Endothelial cell of umbilical vein (primary cell): ENCODE results near the gene MAP3K13. TPM values are rescaled to one million over a fixed set of nuclear protein-coding genes. Genes with fewer than 3 reads are reported as not detected.

Source experiments
- BruUV-seq: library from RNA; stranded (reverse); fragments of 400-500 nt; replicated peaks from 2 replicates; lab custom pipeline; 2021; lab: Mats Ljungman, UMichigan
- CTCF ChIA-PET: fragments of 300-600, 350-600 bp; sonication (Branson Sonifier 250); formaldehyde crosslinking; loops from one replicate; lab custom pipeline; 2021; ENCODE audit warnings: antibody characterized with exemption, inconsistent platforms; lab: Charles Lee
- POLR2A ChIA-PET: fragments of 300-600, 350-600 bp; sonication (Branson Sonifier 250); formaldehyde crosslinking; loops from one replicate; lab custom pipeline; 2021; ENCODE audit warnings: antibody characterized with exemption, inconsistent platforms; lab: Charles Lee
- DNase-seq: peaks from one replicate; pipeline ENCODE4 v3.0.0-alpha.2; 2011; ENCODE audit warnings: low read depth, low spot score
- FAIRE-seq: peaks from 2 replicates; lab custom pipeline; 2011; peaks lifted over from hg19 to GRCh38; lab: Jason Lieb, UNC
- H2AFZ ChIP-seq: 2 replicates; pipeline ENCODE4 v1.6.0; 2012; ENCODE audit warnings: low read depth, low read length, control low read depth, inconsistent platforms
- H3K27ac ChIP-seq: 2 replicates; pipeline ENCODE4 v1.5.1; 2011; ENCODE audit warnings: low read depth, mild to moderate bottlenecking, control low read depth, low read length, moderate library complexity; ENCODE audit not compliant: insufficient read depth
- H3K27me3 ChIP-seq, 2 experiments: 2 replicates each; pipeline versions ENCODE4 v1.6.0 to v1.6.1; 2011; ENCODE audit warnings: low read length in 2 of 2, mixed read lengths in 1 of 2; ENCODE audit not compliant: control insufficient read depth in 2 of 2, insufficient read depth in 2 of 2
- H3K36me3 ChIP-seq, 2 experiments: 2 replicates in 1 of 2; 3 replicates in 1 of 2; pipeline ENCODE4 v1.5.1; 2011; ENCODE audit warnings: low read length in 2 of 2, mild to moderate bottlenecking in 1 of 2, moderate library complexity in 1 of 2; ENCODE audit not compliant: control insufficient read depth in 2 of 2, insufficient read depth in 2 of 2; ENCODE audit errors: extremely low read depth in 1 of 2
- H3K4me1 ChIP-seq: 3 replicates; pipeline ENCODE4 v1.5.1; 2011; ENCODE audit warnings: mild to moderate bottlenecking, low read length; ENCODE audit not compliant: control insufficient read depth, insufficient read depth; ENCODE audit errors: extremely low read depth
- H3K4me2 ChIP-seq: 2 replicates; pipeline ENCODE4 v1.6.1; 2011; ENCODE audit warnings: low read length, control low read depth, mixed read lengths; ENCODE audit not compliant: insufficient read depth
- H3K4me3 ChIP-seq, 3 experiments: fragments of 200-600 bp in 1 of 3; sonication (generic), shearing (Covaris generic) in 1 of 3; replicated peaks in 1 of 3; 2 replicates each; pipeline ENCODE4 v1.5.1; 2011 to 2016; ENCODE audit warnings: control low read depth in 3 of 3, low read length in 3 of 3, mild to moderate bottlenecking in 2 of 3, inconsistent platforms in 1 of 3, low read depth in 1 of 3, moderate library complexity in 1 of 3; ENCODE audit not compliant: insufficient read depth in 1 of 3
- H3K79me2 ChIP-seq: 2 replicates; pipeline ENCODE4 v1.6.0; 2012; ENCODE audit warnings: low read length, inconsistent platforms; ENCODE audit not compliant: control insufficient read depth, insufficient read depth
- H3K9ac ChIP-seq: replicated peaks from 2 replicates; pipeline ENCODE3; 2011; ENCODE audit warnings: low read length, control low read depth; ENCODE audit not compliant: insufficient read depth; ENCODE audit errors: extremely low read depth
- H3K9me1 ChIP-seq: replicated peaks from 3 replicates; pipeline ENCODE4 v1.6.0; 2011; ENCODE audit warnings: mild to moderate bottlenecking, low read length; ENCODE audit not compliant: control insufficient read depth, insufficient read depth; ENCODE audit errors: extremely low read depth
- H3K9me3 ChIP-seq: replicated peaks from 2 replicates; pipeline ENCODE4 v1.5.1; 2012; ENCODE audit warnings: low read length, inconsistent platforms; ENCODE audit not compliant: control insufficient read depth, insufficient read depth
- H4K20me1 ChIP-seq: replicated peaks from 2 replicates; pipeline ENCODE3; 2011; ENCODE audit warnings: mild to moderate bottlenecking, low read length; ENCODE audit not compliant: control insufficient read depth, insufficient read depth; ENCODE audit errors: extremely low read depth
- CTCF ChIP-seq, 2 donors: IDR thresholded peaks; 1 replicate in 1 of 2; 2 replicates in 1 of 2; pipeline ENCODE4 v1.5.1; 2011; ENCODE audit warnings: low read length in 2 of 2, mild to moderate bottlenecking in 2 of 2, moderate library complexity in 2 of 2, control low read depth in 1 of 2, inconsistent platforms in 1 of 2, low read depth in 1 of 2; ENCODE audit not compliant: insufficient read depth in 1 of 2; ENCODE audit errors: extremely low read depth in 1 of 2
- EZH2 ChIP-seq: IDR thresholded peaks from 2 replicates; pipeline ENCODE4 v1.6.1; 2012; ENCODE audit warnings: borderline replicate concordance, low read depth, mild to moderate bottlenecking, moderate library complexity, low read length, inconsistent platforms; ENCODE audit not compliant: severe bottlenecking
- FOS ChIP-seq: IDR thresholded peaks from 2 replicates; pipeline ENCODE4 v1.6.1; 2011; ENCODE audit warnings: mild to moderate bottlenecking, low read length, moderate library complexity, borderline replicate concordance; ENCODE audit not compliant: insufficient read depth
- GATA2 ChIP-seq: IDR thresholded peaks from 2 replicates; pipeline ENCODE4 v1.7.0; 2011; ENCODE audit warnings: low read depth, mild to moderate bottlenecking, moderate library complexity, mixed read lengths, low read length; ENCODE audit not compliant: insufficient read length, insufficient read depth
- JUN ChIP-seq: IDR thresholded peaks from 2 replicates; pipeline ENCODE4 v1.6.1; 2011; ENCODE audit warnings: borderline replicate concordance, low read depth; ENCODE audit not compliant: insufficient read length, insufficient read depth
- MAX ChIP-seq: IDR thresholded peaks from 2 replicates; pipeline ENCODE4 v1.6.1; 2011; ENCODE audit not compliant: insufficient read depth, insufficient read length
- MYC ChIP-seq: IDR thresholded peaks from one replicate; pipeline ENCODE4 v1.6.1; 2011; ENCODE audit warnings: mild to moderate bottlenecking, low read depth, low read length
- POLR2A ChIP-seq: IDR thresholded peaks from 2 replicates; pipeline ENCODE4 v1.6.1; 2012; ENCODE audit warnings: low read depth, mild to moderate bottlenecking, control low read depth, low read length
- POLR2AphosphoS5 ChIP-seq: IDR thresholded peaks from 2 replicates; pipeline ENCODE4 v1.6.1; 2012; ENCODE audit warnings: low read depth, mild to moderate bottlenecking, control low read depth, low read length, moderate library complexity; ENCODE audit not compliant: insufficient read depth
- dilution Hi-C: fragments of 300-500 bp; cut with MboI; formaldehyde crosslinking; loops from one replicate; pipeline ENCODE4 v1.15.0; 2019; ENCODE audit warnings: low sequenced_read_pairs; ENCODE audit not compliant: extremely low pct_ligation_motif_present
- intact Hi-C: fragments of 100-400 bp; cut with micrococcal nuclease; formaldehyde crosslinking; loops from one replicate; pipeline ENCODE4 v1.10.0; 2022
- polyA plus RNA-seq, 4 experiments: library from polyadenylated mRNA; depleted of rRNA in 3 of 4; stranded (reverse) in 3 of 4; unstranded in 1 of 4; fragments of >200 nt; gene quantifications; 2 replicates each; pipeline versions ENCODE4 v1.2.1 to v1.2.3, GENCODE V29; 2011 to 2012; ENCODE audit warnings: missing spikeins in 1 of 4
- total RNA-seq: library from RNA; stranded (reverse); gene quantifications from 2 replicates; pipeline ENCODE4 v1.2.3, GENCODE V29; 2021

Gene MAP3K13
- total and polyA plus RNA-seq, 2 donors (not counting 3 experiments of a cell fraction or from before 2014, with no cell fraction given), result 6.2 to 15.4 TPM

GRCh38 chr3:185442031-185442430 lies 79.1 kb downstream of the MAP3K13 start:
- no peaks in the 10 kb centered on the region for H4K20me1 ChIP-seq
- intact Hi-C loops, result no loop called here
- POLR2A ChIA-PET, result no interaction called here
- H3K36me3 ChIP-seq, result no peaks in the 10 kb centered on the region
- H3K4me2 ChIP-seq, result no peak overlapping the region
- H3K79me2 ChIP-seq, result no peaks in the 10 kb centered on the region
- no peak for DNase-seq
- no peaks in the 10 kb centered on the region for H3K4me1 ChIP-seq
- no peak overlapping the region for H3K9ac ChIP-seq
- no peak overlapping the region for H3K27ac ChIP-seq
- no peak overlapping the region for H3K4me3 ChIP-seq
- no peaks in the 10 kb centered on the region for H3K9me1 ChIP-seq
- H2AFZ ChIP-seq, result no peak overlapping the region
- no peaks in the 10 kb centered on the region for H3K9me3 ChIP-seq
- FAIRE-seq, result no peak
- dilution Hi-C loops, result no loop called here
- TF ChIP-seq GATA2, result no peak
- no peak for TF ChIP-seq MYC
- TF ChIP-seq JUN, result no peak
- TF ChIP-seq POLR2AphosphoS5, result no peak
- TF ChIP-seq EZH2, result no peak
- TF ChIP-seq MAX, result no peak
- no peaks in the 10 kb centered on the region for H3K27me3 ChIP-seq
- CTCF ChIA-PET, result no interaction called here
- BruUV-seq, result no TSS peak

GRCh38 chr3:185444329-185444728 lies 81.4 kb downstream of the MAP3K13 start:
- TF ChIP-seq MAX (no peak), FOS (no peak), MYC (no peak), POLR2A (no peak), JUN (no peak), CTCF (IDR thresholded peaks at IDR 0.05; ENCODE audit: extremely low read depth in 1 of 2, insufficient read depth in 1 of 2, low read depth in 1 of 2, low read length in 2 of 2) (no peak), GATA2 (no peak), EZH2 (no peak), POLR2AphosphoS5 (no peak)
- no peak for DNase-seq
- Histone ChIP-seq H4K20me1 (no peaks in the 10 kb centered on the region), H3K9me3 (no peaks in the 10 kb centered on the region), H3K27me3 (no peaks in the 10 kb centered on the region), H3K27ac (no peak overlapping the region), H3K9ac (no peak overlapping the region), H3K36me3 (no peaks in the 10 kb centered on the region), H3K79me2 (no peaks in the 10 kb centered on the region), H3K4me1 (no peaks in the 10 kb centered on the region), H2AFZ (no peak overlapping the region), H3K4me2 (no peak overlapping the region), H3K9me1 (no peaks in the 10 kb centered on the region), H3K4me3 (no peak overlapping the region)
- no peak for FAIRE-seq
- CTCF ChIA-PET, result interaction anchor here (1.1 kb wide), 1 partner anchor 17 kb away, joined by 3 read pairs; no protein-coding TSS in a partner anchor
- POLR2A ChIA-PET, result no interaction called here
- dilution Hi-C loops, result no loop called here
- no TSS peak for BruUV-seq
- intact Hi-C loops, result no loop called here
